Mucosa of descending colon (tissue), 3 donors: ENCODE results near the gene CEP152. TPM values are rescaled to one million over a fixed set of nuclear protein-coding genes. Genes with fewer than 3 reads are reported as not detected.
A peak's percentile ranks its signal among the peaks of the same experiment; 100 is the strongest.

Experiments used
- ATAC-seq: fragments of 200-7000 bp; cut with Tn5 transposase; one replicate; pipeline ENCODE4 v1.9.1; 2020; ENCODE audit warnings: mild to moderate bottlenecking, moderate library complexity
- DNase-seq, 3 donors: peaks; one replicate each; pipeline ENCODE4 v3.0.0-alpha.2; 2020
- H3K36me3 ChIP-seq: fragments of 200-600 bp; one replicate; pipeline ENCODE4 v1.8.0; 2021; ENCODE audit warnings: low read depth, mild to moderate bottlenecking
- H3K4me1 ChIP-seq: fragments of 200-600 bp; one replicate; pipeline ENCODE4 v1.8.0; 2021; ENCODE audit warnings: low read depth, mild to moderate bottlenecking
- H3K4me3 ChIP-seq: fragments of 200-600 bp; one replicate; pipeline ENCODE4 v1.8.0; 2021; ENCODE audit warnings: mild to moderate bottlenecking
- H3K9me3 ChIP-seq: fragments of 200-600 bp; one replicate; pipeline ENCODE4 v1.8.0; 2021; ENCODE audit warnings: mild to moderate bottlenecking
- intact Hi-C, 2 donors: fragments of 100-400 bp; cut with DNase I in 1 of 2; cut with micrococcal nuclease in 1 of 2; formaldehyde crosslinking; loops; one replicate each; pipeline versions ENCODE4 v1.11.0 to v1.11.1; 2022; cut with DNase I, micrococcal nuclease
- total RNA-seq, 3 donors: library from RNA; stranded (reverse); fragmentation: NEBNext Ultra II Directional in 2 of 3; extraction: Animal tissue kit (Norgen Biotek cat#: 25700) in 2 of 3; gene quantifications; one replicate each; pipeline versions ENCODE4 v1.2.1 to v1.2.4, GENCODE V29; 2021 to 2023
- TF ChIP-seq, protein P1 (sequence below): fragments of 200-600 bp; IDR thresholded peaks from one replicate; pipeline ENCODE4 v1.8.0; 2022; ENCODE audit warnings: antibody characterized with exemption, mild to moderate bottlenecking
- donor health status: DM: no; HTN: no; CAD: no; lungs with moderate emphysema.
- donor health status: DM: no; HTN: no; CAD: no.
- donor health status: DM: no; HTN: yes; CAD: no.

CEP152 gene
- total RNA-seq, 3 donors from 2014 or later, result 7.0 to 9.4 (median 7.8) TPM

GRCh38 chr15:48785712-48786111, 25.2 kb downstream of the CEP152 start:
- no peak overlapping the region for H3K4me3 ChIP-seq
- no peak for DNase-seq
- H3K4me1 ChIP-seq, result no peaks in the 10 kb centered on the region
- intact Hi-C loops, result no loop called here
- no peak for ATAC-seq
- no peaks in the 10 kb centered on the region for H3K9me3 ChIP-seq
- no peaks in the 10 kb centered on the region for H3K36me3 ChIP-seq
- TF ChIP-seq, protein P1, sequence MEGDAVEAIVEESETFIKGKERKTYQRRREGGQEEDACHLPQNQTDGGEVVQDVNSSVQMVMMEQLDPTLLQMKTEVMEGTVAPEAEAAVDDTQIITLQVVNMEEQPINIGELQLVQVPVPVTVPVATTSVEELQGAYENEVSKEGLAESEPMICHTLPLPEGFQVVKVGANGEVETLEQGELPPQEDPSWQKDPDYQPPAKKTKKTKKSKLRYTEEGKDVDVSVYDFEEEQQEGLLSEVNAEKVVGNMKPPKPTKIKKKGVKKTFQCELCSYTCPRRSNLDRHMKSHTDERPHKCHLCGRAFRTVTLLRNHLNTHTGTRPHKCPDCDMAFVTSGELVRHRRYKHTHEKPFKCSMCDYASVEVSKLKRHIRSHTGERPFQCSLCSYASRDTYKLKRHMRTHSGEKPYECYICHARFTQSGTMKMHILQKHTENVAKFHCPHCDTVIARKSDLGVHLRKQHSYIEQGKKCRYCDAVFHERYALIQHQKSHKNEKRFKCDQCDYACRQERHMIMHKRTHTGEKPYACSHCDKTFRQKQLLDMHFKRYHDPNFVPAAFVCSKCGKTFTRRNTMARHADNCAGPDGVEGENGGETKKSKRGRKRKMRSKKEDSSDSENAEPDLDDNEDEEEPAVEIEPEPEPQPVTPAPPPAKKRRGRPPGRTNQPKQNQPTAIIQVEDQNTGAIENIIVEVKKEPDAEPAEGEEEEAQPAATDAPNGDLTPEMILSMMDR, result no peak

- TF ChIP-seq, protein P1, result no peak
- no peak for ATAC-seq
- Histone ChIP-seq H3K4me1 (no peaks in the 10 kb centered on the region), H3K4me3 (no peak overlapping the region), H3K9me3 (no peaks in the 10 kb centered on the region), H3K36me3 (no peaks in the 10 kb centered on the region)
- DNase-seq, result no peak
- intact Hi-C loops, result no loop called here
These were observed 25.7 kb downstream of the CEP152 start for GRCh38 chr15:48785195-48785594.

GRCh38 chr15:48784756-48785155, 26.1 kb downstream of the CEP152 start:
- Histone ChIP-seq H3K4me1 (no peaks in the 10 kb centered on the region), H3K36me3 (no peaks in the 10 kb centered on the region), H3K9me3 (no peaks in the 10 kb centered on the region), H3K4me3 (no peak overlapping the region)
- TF ChIP-seq, protein P1, result no peak
- no peak for ATAC-seq
- no peak for DNase-seq
- intact Hi-C loops, result no loop called here

- TF ChIP-seq, protein P1, result no peak
- no peak for ATAC-seq
- intact Hi-C loops, result no loop called here
- Histone ChIP-seq H3K4me1 (no peaks in the 10 kb centered on the region), H3K36me3 (no peaks in the 10 kb centered on the region), H3K4me3 (no peak overlapping the region), H3K9me3 (no peaks in the 10 kb centered on the region)
- no peak for DNase-seq
These were observed 28.0 kb downstream of the CEP152 start for GRCh38 chr15:48782911-48783310.

DNA sequence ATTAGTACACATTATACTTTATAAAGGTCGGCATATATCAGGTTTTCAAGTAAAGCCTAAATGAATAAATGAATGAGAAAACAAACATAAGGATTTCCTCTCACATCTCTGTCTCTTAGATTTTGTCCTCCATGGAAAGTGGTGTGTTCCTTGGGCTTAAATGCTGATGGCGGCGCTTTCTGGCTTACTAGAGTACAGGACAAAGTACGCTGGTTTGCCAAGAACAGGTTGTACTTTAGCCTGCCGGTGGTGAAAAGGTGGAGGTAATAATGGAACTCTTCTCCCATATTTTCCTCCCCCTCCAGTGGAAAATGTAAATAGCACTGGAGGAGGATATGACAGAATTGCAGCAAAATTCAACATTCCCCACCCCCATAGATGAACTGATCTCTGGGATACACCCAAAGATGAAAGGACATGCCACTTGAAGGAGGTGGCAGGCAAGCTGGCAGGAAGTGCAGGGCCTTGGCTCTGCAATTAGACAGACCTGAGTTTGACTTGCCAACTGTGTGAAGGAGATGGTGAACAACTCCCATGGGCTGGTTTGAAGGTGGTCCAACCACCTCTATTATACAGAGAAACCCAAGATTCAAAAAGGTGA, 29.3 kb downstream of the CEP152 start:
- no peaks in the 10 kb centered on the region for H3K4me1 ChIP-seq
- DNase-seq, result no peak
- ATAC-seq, result peak; percentile 52
- no peaks in the 10 kb centered on the region for H3K9me3 ChIP-seq
- H3K4me3 ChIP-seq, result no peak overlapping the region
- H3K36me3 ChIP-seq, result no peaks in the 10 kb centered on the region
- TF ChIP-seq, protein P1, result no peak
- intact Hi-C loops, result no loop called here

- Histone ChIP-seq H3K9me3 (no peaks in the 10 kb centered on the region), H3K4me3 (no peak overlapping the region), H3K36me3 (no peaks in the 10 kb centered on the region), H3K4me1 (no peaks in the 10 kb centered on the region)
- no peak for DNase-seq
- intact Hi-C loops, result no loop called here
- TF ChIP-seq, protein P1, result no peak
- ATAC-seq, result no peak
These were observed 29.9 kb downstream of the CEP152 start for GRCh38 chr15:48781017-48781416.
